Thoracic aorta (tissue), 2 donors: ENCODE measurements around the gene NQO1. TPM values are rescaled to one million over a fixed set of nuclear protein-coding genes. Genes with fewer than 3 reads are reported as not detected.
"Not testable (repeated sequence)": the region's sequence is repeated elsewhere in the genome, so short reads cannot be mapped to it uniquely, and the experiment has no call there.

Experiments
- ATAC-seq: fragments of 150-250 bp; one replicate; pipeline ENCODE4 v1.8.0; 2017; ENCODE audit warnings: low read depth; ENCODE audit not compliant: insufficient number of reproducible peaks, low FRiP score
- DNase-seq: peaks from one replicate; pipeline ENCODE4 v3.0.0-alpha.2; 2020; ENCODE audit warnings: low spot score
- H3K27ac ChIP-seq, 2 donors: fragments of 200-600 bp; sonication (generic); 1 replicate in 1 of 2; 2 replicates in 1 of 2; pipeline ENCODE4 v1.5.1; 2016; ENCODE audit warnings: mild to moderate bottlenecking in 2 of 2, moderate library complexity in 2 of 2
- H3K27me3 ChIP-seq: fragments of 200-600 bp; sonication (generic); replicated peaks from 2 replicates; pipeline ENCODE4 v1.6.0; 2016; ENCODE audit warnings: mild to moderate bottlenecking; ENCODE audit not compliant: insufficient read depth
- H3K36me3 ChIP-seq: fragments of 200-600 bp; sonication (generic); one replicate; pipeline ENCODE4 v1.5.1; 2016
- H3K4me1 ChIP-seq, 2 donors: fragments of 200-600 bp; sonication (generic); 1 replicate in 1 of 2; 2 replicates in 1 of 2; pipeline versions ENCODE4 v1.5.1 to v1.6.0; 2016; ENCODE audit warnings: low read depth in 2 of 2, mild to moderate bottlenecking in 1 of 2; ENCODE audit not compliant: control insufficient read depth in 1 of 2
- H3K4me3 ChIP-seq: fragments of 200-600 bp; sonication (generic); 2 replicates; pipeline ENCODE4 v1.5.1; 2016; ENCODE audit warnings: mild to moderate bottlenecking
- H3K9me3 ChIP-seq: fragments of 200-600 bp; sonication (generic); 2 replicates; pipeline ENCODE4 v1.5.1; 2016
- CTCF ChIP-seq: fragments of 200-600 bp; sonication (generic); IDR thresholded peaks from one replicate; pipeline ENCODE4 v1.5.1; 2019; ENCODE audit warnings: antibody characterized with exemption
- total RNA-seq, 2 donors: library from RNA; depleted of rRNA; stranded (reverse); fragments of >200 nt; gene quantifications; one replicate each; pipeline versions ENCODE4 v1.1.0 to v1.2.3, GENCODE V29; 2016

The NQO1 gene
- total RNA-seq, 2 donors from 2014 or later: 40.2 to 115 TPM

GRCh38 chr16:69741951-69742904 lies 15.9 kb upstream of the NQO1 start:
- DNase-seq (no peak), ATAC-seq (no peak)
- Histone ChIP-seq H3K27me3 (no peaks in the 10 kb centered on the region), H3K9me3 (no peaks in the 10 kb centered on the region), H3K4me1 (peaks cover 0 to 9% of the 10 kb centered on the region in 2 donors), H3K36me3 (peaks cover 48% of the 10 kb centered on the region), H3K4me3 (no peak overlapping the region), H3K27ac (no peak overlapping the region)
- no peak for TF ChIP-seq CTCF

- TF ChIP-seq CTCF: no peak
- Histone ChIP-seq H3K4me3 (no peak overlapping the region), H3K27ac (no peak overlapping the region), H3K27me3 (no peaks in the 10 kb centered on the region), H3K9me3 (no peaks in the 10 kb centered on the region), H3K36me3 (peaks cover 48% of the 10 kb centered on the region), H3K4me1 (peaks cover 0 to 9% of the 10 kb centered on the region in 2 donors)
- DNase-seq: no peak
- ATAC-seq: no peak
These were observed 15.2 kb upstream of the NQO1 start for GRCh38 chr16:69741519-69741918.

GRCh38 chr16:69732101-69732500 lies 5.7 kb upstream of the NQO1 start:
- no peaks in the 10 kb centered on the region for H3K36me3 ChIP-seq
- TF ChIP-seq CTCF: no peak
- H3K4me1 ChIP-seq: peaks cover 2 to 9% of the 10 kb centered on the region in 2 donors
- ATAC-seq: no peak
- H3K27me3 ChIP-seq: no peaks in the 10 kb centered on the region
- DNase-seq: no peak
- H3K9me3 ChIP-seq: no peaks in the 10 kb centered on the region
- no peak overlapping the region for H3K27ac ChIP-seq
- H3K4me3 ChIP-seq: no peak overlapping the region

GRCh38 chr16:69731280-69731679 lies 4.9 kb upstream of the NQO1 start:
- H3K27me3 ChIP-seq, H3K4me3 ChIP-seq, H3K9me3 ChIP-seq, DNase-seq, H3K36me3 ChIP-seq, H3K27ac ChIP-seq, ATAC-seq: not testable (repeated sequence)
- peaks cover 2 to 15% of the 10 kb centered on the region in 2 donors for H3K4me1 ChIP-seq

- H3K4me1 ChIP-seq: peaks cover 2 to 33% of the 10 kb centered on the region in 2 donors
- ATAC-seq, H3K4me3 ChIP-seq, H3K27me3 ChIP-seq, H3K27ac ChIP-seq, H3K9me3 ChIP-seq, H3K36me3 ChIP-seq, DNase-seq: not testable (repeated sequence)
These were observed 2.7 kb upstream of the NQO1 start for GRCh38 chr16:69729030-69729429.

- H3K9me3 ChIP-seq: no peaks in the 10 kb centered on the region
- no peak overlapping the region for H3K4me3 ChIP-seq
- no peak for TF ChIP-seq CTCF
- H3K27ac ChIP-seq: peak overlapping the region; percentile 65 to 67
- DNase-seq (no peak), ATAC-seq (no peak)
- no peaks in the 10 kb centered on the region for H3K27me3 ChIP-seq
- H3K36me3 ChIP-seq: no peaks in the 10 kb centered on the region
- peaks cover 2 to 33% of the 10 kb centered on the region in 2 donors for H3K4me1 ChIP-seq
These were observed 1.5 kb upstream of the NQO1 start for GRCh38 chr16:69727916-69728270.
